IPS-15b (cell line): ENCODE measurements around the gene TNRC6B.

Source experiments
- H3K27me3 ChIP-seq: one replicate; pipeline ENCODE4 v1.6.1; 2013; ENCODE audit warnings: low read length; ENCODE audit not compliant: control insufficient read depth, insufficient read depth
- H3K36me3 ChIP-seq: one replicate; pipeline ENCODE4 v1.6.1; 2013; ENCODE audit warnings: low read length; ENCODE audit not compliant: control insufficient read depth, insufficient read depth
- H3K4me1 ChIP-seq: one replicate; pipeline ENCODE4 v1.6.1; 2013; ENCODE audit warnings: mild to moderate bottlenecking, low read length; ENCODE audit not compliant: control insufficient read depth, insufficient read depth
- H3K4me3 ChIP-seq: one replicate; pipeline ENCODE4 v1.5.1; 2013; ENCODE audit warnings: low read depth, low read length
- H3K9ac ChIP-seq: one replicate; pipeline ENCODE4 v1.6.1; 2013; ENCODE audit warnings: low read depth, mild to moderate bottlenecking, low read length
- H3K9me3 ChIP-seq: one replicate; pipeline ENCODE4 v1.6.1; 2013; ENCODE audit warnings: mild to moderate bottlenecking, low read length; ENCODE audit not compliant: control insufficient read depth, insufficient read depth

TNRC6B gene

GRCh38 chr22:40237241-40237640 is 59.5 kb downstream of the TNRC6B start:
- Histone ChIP-seq H3K9me3 (no peaks in the 10 kb centered on the region), H3K36me3 (no peaks in the 10 kb centered on the region), H3K27me3 (no peaks in the 10 kb centered on the region), H3K4me3 (no peak overlapping the region), H3K9ac (no peak overlapping the region), H3K4me1 (peaks cover 13% of the 10 kb centered on the region)

- H3K9ac ChIP-seq, result no peak overlapping the region
- no peak overlapping the region for H3K4me3 ChIP-seq
- peaks cover 13% of the 10 kb centered on the region for H3K4me1 ChIP-seq
- no peaks in the 10 kb centered on the region for H3K27me3 ChIP-seq
- H3K9me3 ChIP-seq, result no peaks in the 10 kb centered on the region
- no peaks in the 10 kb centered on the region for H3K36me3 ChIP-seq
Observed at GRCh38 chr22:40237788-40238424, 60.2 kb downstream of the TNRC6B start.

- no peaks in the 10 kb centered on the region for H3K36me3 ChIP-seq
- H3K9me3 ChIP-seq, result no peaks in the 10 kb centered on the region
- H3K27me3 ChIP-seq, result no peaks in the 10 kb centered on the region
- no peak overlapping the region for H3K4me3 ChIP-seq
- H3K4me1 ChIP-seq, result peaks cover 13% of the 10 kb centered on the region
- H3K9ac ChIP-seq, result no peak overlapping the region
Observed at GRCh38 chr22:40238425-40239344, 61.0 kb downstream of the TNRC6B start.

DNA sequence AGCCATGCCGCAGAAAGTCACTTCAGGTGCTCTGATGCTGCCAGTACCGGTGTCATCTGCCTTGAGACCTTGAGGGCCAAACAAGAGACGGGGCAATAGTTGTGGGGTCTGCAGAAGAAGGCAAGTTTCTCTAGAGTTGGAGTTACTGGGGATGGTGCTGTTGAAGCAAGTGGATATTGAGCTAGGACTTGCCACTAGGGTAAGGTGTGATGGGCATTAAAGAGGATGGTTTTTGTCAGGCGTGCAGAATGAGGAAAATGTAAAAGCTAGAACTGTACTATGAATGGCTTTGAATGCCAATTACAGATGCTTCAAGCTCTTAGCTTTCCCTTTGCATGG is 61.6 kb downstream of the TNRC6B start:
- H3K27me3 ChIP-seq, result no peaks in the 10 kb centered on the region
- H3K9me3 ChIP-seq, result no peaks in the 10 kb centered on the region
- peaks cover 13% of the 10 kb centered on the region for H3K4me1 ChIP-seq
- H3K9ac ChIP-seq, result no peak overlapping the region
- H3K4me3 ChIP-seq, result no peak overlapping the region
- no peaks in the 10 kb centered on the region for H3K36me3 ChIP-seq

DNA sequence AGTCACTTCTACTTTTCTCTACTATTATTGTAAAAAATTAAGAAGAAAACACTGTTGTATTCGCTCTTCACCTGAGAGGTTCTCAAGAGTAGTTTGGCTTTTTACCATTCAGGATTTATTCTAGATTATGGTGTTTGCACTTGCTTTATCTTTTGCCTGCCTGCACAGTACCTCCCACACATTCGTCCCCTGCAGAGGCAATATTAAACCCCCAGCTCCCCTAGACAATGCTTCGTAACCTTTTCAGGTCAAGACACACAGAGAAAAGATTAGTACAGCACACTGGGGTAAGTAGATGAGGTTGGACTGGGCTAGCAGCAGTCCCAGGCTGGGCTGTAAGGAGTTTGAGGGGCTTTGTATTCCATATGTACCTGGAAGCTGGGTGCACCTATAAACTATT is 62.4 kb downstream of the TNRC6B start:
- H3K27me3 ChIP-seq, result no peaks in the 10 kb centered on the region
- H3K9ac ChIP-seq, result no peak overlapping the region
- no peak overlapping the region for H3K4me3 ChIP-seq
- peaks cover 13% of the 10 kb centered on the region for H3K4me1 ChIP-seq
- H3K9me3 ChIP-seq, result no peaks in the 10 kb centered on the region
- no peaks in the 10 kb centered on the region for H3K36me3 ChIP-seq

- no peaks in the 10 kb centered on the region for H3K36me3 ChIP-seq
- H3K27me3 ChIP-seq, result no peaks in the 10 kb centered on the region
- H3K9ac ChIP-seq, result no peak overlapping the region
- H3K9me3 ChIP-seq, result no peaks in the 10 kb centered on the region
- peaks cover 13% of the 10 kb centered on the region for H3K4me1 ChIP-seq
- no peak overlapping the region for H3K4me3 ChIP-seq
Observed at GRCh38 chr22:40240686-40241085, 63.0 kb downstream of the TNRC6B start.

GRCh38 chr22:40241200-40241763 is 63.6 kb downstream of the TNRC6B start:
- H3K9ac ChIP-seq, result no peak overlapping the region
- peaks cover 13% of the 10 kb centered on the region for H3K4me1 ChIP-seq

GRCh38 chr22:40243891-40244290 is 66.2 kb downstream of the TNRC6B start:
- Histone ChIP-seq H3K4me3 (no peak overlapping the region), H3K4me1 (peaks cover 5% of the 10 kb centered on the region), H3K9ac (no peak overlapping the region), H3K36me3 (no peaks in the 10 kb centered on the region), H3K27me3 (no peaks in the 10 kb centered on the region), H3K9me3 (no peaks in the 10 kb centered on the region)

More at GRCh38 chr22:40241200-40241763, 63.6 kb downstream of the TNRC6B start:
- H3K9me3 ChIP-seq, result no peaks in the 10 kb centered on the region
- H3K27me3 ChIP-seq, result no peaks in the 10 kb centered on the region
- H3K4me3 ChIP-seq, result no peak overlapping the region
- H3K36me3 ChIP-seq, result no peaks in the 10 kb centered on the region

DNA sequence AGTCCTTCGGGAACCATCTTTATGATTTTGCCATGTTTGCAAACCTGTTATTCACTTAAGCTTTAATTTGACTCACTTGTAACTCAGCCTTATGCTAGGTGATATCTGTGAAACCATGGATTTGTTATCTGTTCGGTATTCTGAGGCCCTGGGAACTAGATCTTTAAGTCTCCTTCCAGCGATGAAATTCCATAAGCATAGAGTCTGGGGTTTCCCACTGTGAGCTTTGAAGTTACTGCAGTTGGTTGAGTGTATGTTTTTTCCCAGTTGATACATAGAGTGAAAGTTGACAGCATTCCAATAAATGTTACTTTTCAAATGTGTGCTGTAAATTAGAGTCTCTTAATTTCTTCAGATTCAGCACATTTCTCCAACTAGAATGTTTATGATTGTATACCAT is 66.9 kb downstream of the TNRC6B start:
- H3K27me3 ChIP-seq, result no peaks in the 10 kb centered on the region
- H3K9me3 ChIP-seq, result no peaks in the 10 kb centered on the region
- no peak overlapping the region for H3K4me3 ChIP-seq
- no peaks in the 10 kb centered on the region for H3K36me3 ChIP-seq
- peaks cover 12% of the 10 kb centered on the region for H3K4me1 ChIP-seq
- no peak overlapping the region for H3K9ac ChIP-seq

- no peaks in the 10 kb centered on the region for H3K36me3 ChIP-seq
- H3K4me1 ChIP-seq, result peaks cover 17% of the 10 kb centered on the region
- no peak overlapping the region for H3K9ac ChIP-seq
- no peaks in the 10 kb centered on the region for H3K9me3 ChIP-seq
- H3K4me3 ChIP-seq, result no peak overlapping the region
- no peaks in the 10 kb centered on the region for H3K27me3 ChIP-seq
Observed at GRCh38 chr22:40247976-40248375, 70.3 kb downstream of the TNRC6B start.

DNA sequence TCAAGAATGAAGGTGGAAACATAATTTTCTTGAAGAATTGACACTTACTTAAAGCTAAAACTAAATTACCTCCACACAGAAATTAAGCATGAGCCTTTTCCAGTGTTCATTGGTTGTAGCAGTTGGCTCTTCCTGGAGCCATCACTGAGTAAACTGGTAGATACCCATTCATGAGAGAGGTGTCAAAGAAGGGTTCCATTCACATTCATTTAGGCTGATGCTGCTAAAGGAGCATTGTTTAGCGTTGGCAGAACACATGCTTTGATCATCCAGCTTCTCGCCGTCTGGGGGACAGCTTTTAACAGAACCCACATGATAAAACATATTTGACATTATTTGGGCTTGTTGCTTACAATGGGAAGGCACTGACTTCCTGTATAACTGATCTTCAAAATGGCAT is 71.6 kb downstream of the TNRC6B start:
- H3K36me3 ChIP-seq, result no peaks in the 10 kb centered on the region
- H3K9me3 ChIP-seq, result no peaks in the 10 kb centered on the region
- H3K4me3 ChIP-seq, result no peak overlapping the region
- H3K9ac ChIP-seq, result no peak overlapping the region
- H3K4me1 ChIP-seq, result peaks cover 17% of the 10 kb centered on the region
- H3K27me3 ChIP-seq, result no peaks in the 10 kb centered on the region

DNA sequence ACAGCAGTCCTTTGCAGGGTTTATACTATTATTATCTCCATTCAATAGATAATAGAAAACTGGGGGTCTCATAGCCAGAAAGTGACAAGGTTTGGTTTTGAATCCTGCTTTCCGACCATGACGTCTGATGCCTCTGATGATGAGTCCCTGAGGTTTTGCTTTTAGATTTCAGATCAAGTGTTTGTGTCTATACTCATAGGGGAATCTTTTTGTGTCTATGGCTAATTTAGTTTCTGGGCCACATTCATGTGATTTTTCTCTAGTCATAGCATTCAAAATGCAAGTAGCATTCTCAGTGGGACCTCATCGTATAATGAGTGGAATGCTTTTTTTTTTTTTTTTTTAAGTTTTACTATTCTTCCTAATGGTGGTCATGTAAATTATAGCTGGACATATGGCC is 72.9 kb downstream of the TNRC6B start:
- peaks cover 17% of the 10 kb centered on the region for H3K4me1 ChIP-seq
- no peaks in the 10 kb centered on the region for H3K27me3 ChIP-seq
- H3K4me3 ChIP-seq, result no peak overlapping the region
- no peaks in the 10 kb centered on the region for H3K9me3 ChIP-seq
- peak overlapping the region; percentile 39 for H3K9ac ChIP-seq
- H3K36me3 ChIP-seq, result no peaks in the 10 kb centered on the region
